GM12801 (cell line): ENCODE results near the gene VSIG10L.

Experiments used
- CTCF ChIP-seq: IDR thresholded peaks from one replicate; pipeline ENCODE4 v1.5.1; 2011; ENCODE audit warnings: control low read depth; ENCODE audit not compliant: insufficient read length; ENCODE audit errors: extremely low read depth

The VSIG10L gene

GRCh38 chr19:51325161-51325976 is 16.6 kb downstream of the VSIG10L start:
- no peak for TF ChIP-seq CTCF

GRCh38 chr19:51324167-51324481 is 17.8 kb downstream of the VSIG10L start:
- TF ChIP-seq CTCF: no peak

- no peak for TF ChIP-seq CTCF
Observed at GRCh38 chr19:51323481-51324166, 18.3 kb downstream of the VSIG10L start.

- no peak for TF ChIP-seq CTCF
Observed at GRCh38 chr19:51321799-51322198, 20.1 kb downstream of the VSIG10L start.

- TF ChIP-seq CTCF: no peak
Observed at GRCh38 chr19:51320280-51320657, 21.7 kb downstream of the VSIG10L start.

- no peak for TF ChIP-seq CTCF
Observed at GRCh38 chr19:51319649-51320279, 22.2 kb downstream of the VSIG10L start.
